ENCODE measurements around the gene GALNTL6. TPM values are rescaled to one million over a fixed set of nuclear protein-coding genes. Genes with fewer than 3 reads are reported as not detected.

GALNTL6 gene
- total and polyA plus RNA-seq, 2 of the 4 experiments (the other 2 are of a cell fraction) = under 0.01 TPM; not detected in 1

- Histone ChIP-seq H3K23ac (ENCODE audit: low read depth, low read length) (no peak overlapping the region), H2AK5ac (ENCODE audit: low read depth, low read length) (no peak overlapping the region), H2BK5ac (ENCODE audit: low read depth, low read length, poor library complexity, severe bottlenecking) (no peak overlapping the region), H3K18ac (ENCODE audit: low read depth, low read length) (no peak overlapping the region), H3K56ac (ENCODE audit: extremely low read depth, insufficient read depth, low read length) (no peak overlapping the region), H2AFZ (replicated peaks; ENCODE audit: low read length, poor library complexity) (no peak overlapping the region), H4K20me1 (ENCODE audit: insufficient read depth, low read length) (no peaks in the 10 kb centered on the region), H3K4ac (ENCODE audit: low read depth, low read length) (no peak overlapping the region), H3K4me3 (ENCODE audit: insufficient read depth, low read depth, low read length) (no peak overlapping the region), H2AK9ac (replicated peaks; ENCODE audit: low read depth, low read length, poor library complexity) (no peak overlapping the region), H4K91ac (ENCODE audit: insufficient read depth, low read depth, low read length) (no peak overlapping the region), H3K14ac (replicated peaks; ENCODE audit: low read depth, low read length) (no peak overlapping the region), H2BK15ac (ENCODE audit: low read depth, low read length) (no peak overlapping the region), H3K27ac (ENCODE audit: insufficient read depth, low read length) (no peak overlapping the region), H3K4me2 (ENCODE audit: low read depth, low read length) (no peak overlapping the region), H4K8ac (ENCODE audit: low read depth in 2 of 2, low read length in 2 of 2) (no peak overlapping the region), H3K4me1 (ENCODE audit: control insufficient read depth, insufficient read depth, low read length) (no peaks in the 10 kb centered on the region), H3K9me1 (ENCODE audit: insufficient read depth, low read length) (no peaks in the 10 kb centered on the region), H2BK20ac (ENCODE audit: low read depth, low read length) (no peak overlapping the region), H3K36me3 (ENCODE audit: control insufficient read depth, insufficient read depth, low read length) (no peaks in the 10 kb centered on the region), H3K79me1 (ENCODE audit: low read depth in 1 of 2, low read length in 2 of 2) (no peaks in the 10 kb centered on the region), H2BK120ac (ENCODE audit: low read depth, low read length) (no peak overlapping the region), H4K5ac (ENCODE audit: low read depth, low read length) (no peak overlapping the region), H3K9me3 (ENCODE audit: control insufficient read depth, insufficient read depth, low read length) (peaks cover 6% of the 10 kb centered on the region; the same call in 1 of the 2 replicates), H3K9ac (ENCODE audit: low read depth, low read length) (no peak overlapping the region), H3K27me3 (ENCODE audit: control insufficient read depth, insufficient read depth, low read length) (no peaks in the 10 kb centered on the region)
- WGBS, 2 experiments (ENCODE audit: extremely low coverage in 2 of 2, insufficient read length in 1 of 2) = no CpG with 5 or more reads among the region's 1 CpG
- intact Hi-C loops (cut with micrococcal nuclease) (no loop called here), in situ Hi-C loops (cut with MboI; ENCODE audit: low sequenced_read_pairs) (no loop called here), dilution Hi-C loops (cut with HindIII; ENCODE audit: low sequenced_read_pairs, unreplicated experiment) (no loop called here)
- ATAC-seq (ENCODE audit: low read depth) = no peak
- POLR2A ChIA-PET (ENCODE audit: unreplicated experiment) = no interaction called here
- BruUV-seq (replicated peaks) = no TSS peak
- TF ChIP-seq RFX5 (IDR thresholded peaks at IDR 0.05; ENCODE audit: low read depth, low read length) = no peak
- TF ChIP-seq MXI1 (IDR thresholded peaks at IDR 0.05; ENCODE audit: borderline replicate concordance, low read depth, low read length) = no peak
- TF ChIP-seq MAZ (IDR thresholded peaks at IDR 0.05; ENCODE audit: borderline replicate concordance, low read depth, low read length) = no peak
- no peak for TF ChIP-seq USF2 (IDR thresholded peaks at IDR 0.05; ENCODE audit: low read depth, low read length)
- TF ChIP-seq POLR2A (IDR thresholded peaks at IDR 0.05; ENCODE audit: low read depth, low read length) = no peak
- TF ChIP-seq FOS (IDR thresholded peaks at IDR 0.05; ENCODE audit: low read depth, low read length) = no peak
- no peak for TF ChIP-seq BHLHE40 (IDR thresholded peaks at IDR 0.05; ENCODE audit: low read depth, low read length)
- no peak for DNase-seq
- CTCF ChIA-PET = no interaction called here
Observed at GRCh38 chr4:172709376-172709775, 896.2 kb downstream of the GALNTL6 start.
